ENCODE data around the gene ENTPD8. TPM values are rescaled to one million over a fixed set of nuclear protein-coding genes. Genes with fewer than 3 reads are reported as not detected.

Gene ENTPD8
- total RNA-seq: not detected

- FAIRE-seq (no peak), DNase-seq (ENCODE audit: low spot score in 2 of 2) (no peak)
These were observed at the start of gene ENTPD8 for GRCh38 chr9:137441289-137441934. Gene ENTPD8 (minus strand): TSS chr9:137441357. CDS start chr9:137438285, 3,072 bp downstream.

GRCh38 chr9:137490532-137491186 lies 49.5 kb upstream of the ENTPD8 start:
- DNase-seq (ENCODE audit: low spot score in 2 of 2): no peak
- no peak for FAIRE-seq

GRCh38 chr9:137488906-137489305 lies 47.7 kb upstream of the ENTPD8 start:
- FAIRE-seq (no peak), DNase-seq (ENCODE audit: low spot score in 2 of 2) (no peak)

- FAIRE-seq: no peak
These were observed 47.1 kb upstream of the ENTPD8 start for GRCh38 chr9:137488327-137488653.

GRCh38 chr9:137487454-137488326 lies 46.5 kb upstream of the ENTPD8 start:
- no peak for FAIRE-seq
- DNase-seq (ENCODE audit: low spot score in 2 of 2): no peak

More at GRCh38 chr9:137488327-137488653, 47.1 kb upstream of the ENTPD8 start:
- DNase-seq (ENCODE audit: low spot score in 2 of 2): no peak

- FAIRE-seq (no peak), DNase-seq (ENCODE audit: low spot score in 2 of 2) (no peak)
These were observed 45.6 kb upstream of the ENTPD8 start for GRCh38 chr9:137486545-137487453.

- no peak for FAIRE-seq
- DNase-seq (ENCODE audit: low spot score in 2 of 2): no peak
These were observed 45.0 kb upstream of the ENTPD8 start for GRCh38 chr9:137486141-137486490.

GRCh38 chr9:137485343-137486140 lies 44.4 kb upstream of the ENTPD8 start:
- no peak for FAIRE-seq

GRCh38 chr9:137484551-137485315 lies 43.6 kb upstream of the ENTPD8 start:
- no peak for DNase-seq (ENCODE audit: low spot score in 2 of 2)
- FAIRE-seq: no peak

More at GRCh38 chr9:137485343-137486140, 44.4 kb upstream of the ENTPD8 start:
- DNase-seq (ENCODE audit: low spot score in 2 of 2): no peak

- FAIRE-seq (no peak), DNase-seq (ENCODE audit: low spot score in 2 of 2) (no peak)
These were observed 41.1 kb upstream of the ENTPD8 start for GRCh38 chr9:137482094-137482781.

- no peak for FAIRE-seq
- no peak for DNase-seq (ENCODE audit: low spot score in 2 of 2)
These were observed 39.8 kb upstream of the ENTPD8 start for GRCh38 chr9:137480686-137481683.

GRCh38 chr9:137479892-137480685 lies 38.9 kb upstream of the ENTPD8 start:
- DNase-seq (ENCODE audit: low spot score in 2 of 2) (no peak), FAIRE-seq (no peak)

GRCh38 chr9:137478962-137479861 lies 38.1 kb upstream of the ENTPD8 start:
- FAIRE-seq: no peak
- no peak for DNase-seq (ENCODE audit: low spot score in 2 of 2)

- DNase-seq (ENCODE audit: low spot score in 2 of 2) (no peak), FAIRE-seq (no peak)
These were observed 37.4 kb upstream of the ENTPD8 start for GRCh38 chr9:137478613-137478961.
